Femur (tissue), 1 donor: ENCODE results near the gene CENPP.

ENCODE experiments used
- DNase-seq: peaks from one replicate; pipeline ENCODE4 v3.0.0-alpha.2; 2017

Gene CENPP

GRCh38 chr9:92603100-92603499 is 277.3 kb downstream of the CENPP start:
- DNase-seq, result no peak

GRCh38 chr9:92603990-92604389 is 278.2 kb downstream of the CENPP start:
- DNase-seq, result no peak

GRCh38 chr9:92605224-92605623 is 279.5 kb downstream of the CENPP start:
- no peak for DNase-seq

- DNase-seq, result peak; percentile 59
Measured at GRCh38 chr9:92607088-92607487, 281.3 kb downstream of the CENPP start.

- peak; percentile 83 for DNase-seq
Measured at GRCh38 chr9:92607773-92608172, 282.0 kb downstream of the CENPP start.

GRCh38 chr9:92608241-92608908 is 282.6 kb downstream of the CENPP start:
- DNase-seq, result no peak

- peak; percentile 84 for DNase-seq
Measured at GRCh38 chr9:92608909-92609445, 283.2 kb downstream of the CENPP start.

- DNase-seq, result peak; percentile 66
Measured at GRCh38 chr9:92610470-92611420, 285.0 kb downstream of the CENPP start.

GRCh38 chr9:92611621-92612285 is 286.0 kb downstream of the CENPP start:
- DNase-seq, result peak; percentile 77

GRCh38 chr9:92612292-92612691 is 286.5 kb downstream of the CENPP start:
- no peak for DNase-seq

GRCh38 chr9:92612816-92613215 is 287.1 kb downstream of the CENPP start:
- DNase-seq, result no peak

- no peak for DNase-seq
Measured at GRCh38 chr9:92613268-92614122, 287.7 kb downstream of the CENPP start.

GRCh38 chr9:92614123-92614510 is 288.4 kb downstream of the CENPP start:
- DNase-seq, result no peak

- peak; percentile 83 for DNase-seq
Measured at GRCh38 chr9:92614763-92615461, 289.2 kb downstream of the CENPP start.

- DNase-seq, result no peak
Measured at GRCh38 chr9:92615790-92616189, 290.0 kb downstream of the CENPP start.

GRCh38 chr9:92616199-92616641 is 290.5 kb downstream of the CENPP start:
- peak; percentile 73 for DNase-seq

GRCh38 chr9:92616655-92617111 is 290.9 kb downstream of the CENPP start:
- DNase-seq, result no peak

GRCh38 chr9:92617195-92617813 is 291.6 kb downstream of the CENPP start:
- DNase-seq, result no peak

GRCh38 chr9:92617951-92618510 is 292.3 kb downstream of the CENPP start:
- DNase-seq, result no peak

GRCh38 chr9:92618633-92619225 is 293.0 kb downstream of the CENPP start:
- no peak for DNase-seq
